T-helper 2 cell treated with Interferon-gamma antibody and Interleukin-4, amounts not matched to agents 100 ng/mL and 5 ng/mL, for 36 hours (primary cell): ENCODE results near the gene FOXN3. TPM values are rescaled to one million over a fixed set of nuclear protein-coding genes. Genes with fewer than 3 reads are reported as not detected.

Experiments used
- intact Hi-C: fragments of 100-400 bp; cut with micrococcal nuclease; formaldehyde crosslinking; loops from one replicate; pipeline ENCODE4 v1.15.1; 2023
- total RNA-seq: library from RNA; stranded (reverse); gene quantifications from 2 replicates; pipeline ENCODE4 v1.2.3, GENCODE V29; 2022

The FOXN3 gene
- total RNA-seq, 1 donor from 2014 or later, result 109 TPM

DNA sequence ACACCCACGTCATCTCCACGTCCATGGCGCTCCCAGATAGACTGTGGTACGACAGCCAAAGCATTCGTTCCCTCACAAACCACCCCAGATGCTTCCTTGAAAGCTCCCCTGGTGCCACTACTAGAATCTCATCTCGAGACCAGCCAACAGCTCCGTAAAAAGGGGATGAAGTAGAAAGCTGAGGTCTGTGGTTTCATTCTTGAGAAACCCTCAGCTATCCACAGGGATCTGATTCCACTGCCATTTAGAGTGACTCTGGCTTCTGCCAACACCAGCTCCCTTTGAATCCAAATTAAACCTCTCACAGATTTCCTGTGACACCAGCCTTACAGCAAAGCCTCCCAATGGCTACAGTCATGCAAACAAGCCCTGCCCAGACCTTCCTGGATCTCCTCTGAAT, 18.5 kb upstream of the FOXN3 start:
- intact Hi-C loops, result no loop called here

DNA sequence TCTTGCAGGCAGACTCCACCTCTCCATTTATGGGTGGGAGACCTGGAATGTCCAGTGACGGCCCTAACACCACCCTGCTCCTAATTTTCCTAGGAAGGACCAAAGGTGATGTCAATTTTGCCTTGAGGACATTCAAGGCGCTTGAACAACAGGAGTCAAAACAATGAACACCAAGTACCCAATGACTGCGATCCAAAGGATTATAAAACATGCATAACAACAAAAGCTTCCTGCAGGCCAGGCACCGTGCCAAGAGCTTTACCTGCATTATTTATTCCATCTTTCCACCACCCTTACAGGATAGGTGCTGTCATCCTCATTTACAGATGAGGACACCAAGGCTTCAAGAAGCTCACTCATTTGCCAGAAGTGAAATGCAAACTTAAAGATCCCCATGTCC, 15.2 kb upstream of the FOXN3 start:
- intact Hi-C loops, result loop anchor here (5.0 kb wide), 3 partner anchors 185 to 335 kb away; no protein-coding TSS in a partner anchor

DNA sequence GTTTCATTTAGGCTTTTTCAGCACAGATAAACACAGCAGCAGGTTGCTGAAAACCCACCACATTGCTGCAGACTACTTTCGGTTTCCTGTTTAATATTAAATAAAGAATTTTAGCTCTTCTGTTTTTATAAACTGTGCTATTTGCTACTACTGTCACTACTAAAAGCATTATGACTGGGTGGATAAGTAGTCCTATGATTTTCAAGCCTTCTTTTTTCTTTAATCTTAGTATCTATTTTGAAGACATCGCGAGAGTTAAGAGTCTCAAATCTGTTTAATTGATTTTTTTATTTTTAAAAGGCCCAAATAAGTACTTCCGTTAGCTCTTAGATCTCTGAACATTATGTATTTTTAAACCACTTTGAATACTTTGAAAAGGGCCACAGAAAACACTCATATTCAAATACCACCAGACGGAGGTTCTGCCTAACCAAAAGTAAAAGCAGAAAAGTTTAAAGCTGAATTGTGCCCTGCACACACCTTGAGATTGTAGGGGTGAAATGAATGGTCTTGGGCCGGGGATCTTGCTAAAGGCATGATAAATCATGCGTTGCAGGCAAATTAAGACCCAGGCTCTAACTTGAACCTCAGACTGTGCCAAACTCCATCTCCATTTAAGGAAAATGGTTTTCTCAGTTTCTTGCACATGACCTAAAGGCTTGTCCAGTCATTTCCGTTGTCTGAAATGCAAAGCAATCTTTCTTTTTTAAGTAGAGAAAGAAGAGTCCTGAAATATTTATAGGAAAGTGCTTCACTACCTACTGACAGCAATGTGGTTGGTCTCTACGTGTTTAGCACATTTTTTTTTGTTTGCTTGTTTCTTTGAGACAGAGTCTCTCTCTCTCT, 13.6 kb upstream of the FOXN3 start:
- intact Hi-C loops, result loop anchor here (1.0 to 5.0 kb wide), 5 partner anchors 12 to 337 kb away; no protein-coding TSS in a partner anchor

DNA sequence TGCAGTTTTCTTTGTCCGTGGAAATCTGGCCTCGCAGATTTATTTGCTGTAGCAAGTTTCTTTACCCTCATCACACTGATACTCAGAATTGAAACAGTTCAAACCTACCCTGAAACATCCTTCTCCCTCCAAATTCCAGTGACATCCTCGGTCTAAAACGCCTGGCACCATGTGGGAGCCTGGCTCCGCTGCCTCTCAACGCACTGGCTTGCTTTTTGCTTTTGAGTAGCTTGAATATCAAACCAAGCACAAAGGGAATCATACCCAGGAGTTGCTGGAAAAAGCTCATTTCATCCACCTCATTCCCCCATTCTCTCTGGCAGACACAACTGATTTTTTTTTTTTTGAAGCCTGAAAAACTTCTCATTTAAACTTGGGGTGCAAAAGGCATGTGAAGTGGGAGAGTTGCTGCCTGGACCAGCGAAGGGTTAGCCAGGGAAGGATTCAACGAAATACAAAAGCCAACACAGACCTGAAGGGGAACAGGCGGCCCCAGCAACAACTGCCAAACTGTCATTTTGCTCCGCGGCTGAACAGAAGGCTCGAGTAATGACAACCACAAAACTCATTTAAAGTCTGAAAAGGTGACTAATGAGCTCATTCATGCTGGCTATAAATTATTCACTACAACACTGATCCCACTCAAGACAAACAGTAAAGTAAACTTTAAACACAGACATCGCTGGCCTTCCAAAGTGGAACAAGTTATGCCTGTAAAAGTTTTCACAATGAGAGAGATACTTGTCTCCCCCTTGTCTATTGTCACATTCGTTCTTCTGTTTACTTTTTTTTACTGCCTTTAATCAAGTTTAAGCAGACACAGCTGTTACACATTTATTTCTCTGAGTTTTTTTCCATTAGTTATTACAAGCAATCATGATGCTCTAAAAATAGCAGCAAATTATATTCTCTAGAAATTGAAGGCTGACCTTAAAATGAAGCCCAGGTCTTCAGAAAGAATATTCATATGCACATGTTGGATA, 12.5 kb upstream of the FOXN3 start:
- intact Hi-C loops, result loop anchor here (1.0 to 5.0 kb wide), 5 partner anchors 11 to 338 kb away; no protein-coding TSS in a partner anchor

DNA sequence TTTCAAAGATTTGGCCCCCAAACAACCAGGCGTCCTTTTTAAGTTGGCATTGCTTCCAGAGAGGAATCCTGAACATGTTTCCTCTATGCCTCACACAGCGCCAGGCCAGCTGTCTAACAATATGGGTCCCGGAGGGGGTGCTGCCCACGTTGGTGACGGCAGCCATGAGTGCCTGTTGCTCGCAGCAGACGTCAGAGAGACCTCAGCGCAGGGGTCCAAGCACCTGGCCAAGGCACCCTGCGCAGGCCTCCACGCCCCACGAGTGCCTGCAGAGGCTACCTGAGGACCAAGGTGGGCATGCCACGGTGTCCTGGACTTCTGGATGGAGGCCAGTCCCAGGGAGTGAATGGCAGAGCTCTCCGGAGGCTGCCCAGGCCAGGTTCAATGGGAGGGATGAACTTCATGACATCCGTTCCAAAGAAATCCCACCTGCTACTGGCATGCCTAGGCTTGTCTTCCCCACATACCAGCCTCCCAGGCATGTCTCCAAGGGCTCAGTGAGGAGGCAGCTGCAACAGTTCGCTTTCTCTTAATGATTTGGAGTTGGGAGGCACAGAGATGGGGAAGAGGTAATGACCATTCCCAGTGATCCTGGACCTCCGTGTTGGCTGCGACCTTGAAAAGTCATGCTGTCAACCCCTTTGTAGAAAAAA, 11.6 kb upstream of the FOXN3 start:
- intact Hi-C loops, result no loop called here

DNA sequence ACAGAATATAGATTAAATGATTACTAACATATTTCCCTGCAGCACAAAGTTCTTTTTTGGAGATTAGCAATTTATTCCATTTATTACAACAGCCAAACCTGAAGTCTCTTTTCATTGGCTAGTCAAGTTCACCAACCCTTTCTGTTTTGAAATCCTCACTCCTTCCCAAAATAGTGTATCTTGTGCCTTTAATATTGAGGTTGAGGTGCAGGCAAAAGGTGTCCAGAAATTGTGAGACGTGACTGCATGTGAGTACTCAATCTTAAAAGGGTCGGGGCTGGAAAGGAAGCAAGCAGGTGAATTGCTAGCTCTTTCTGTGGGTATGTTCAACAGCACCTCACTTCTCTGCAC, 11.1 kb upstream of the FOXN3 start:
- intact Hi-C loops, result no loop called here

DNA sequence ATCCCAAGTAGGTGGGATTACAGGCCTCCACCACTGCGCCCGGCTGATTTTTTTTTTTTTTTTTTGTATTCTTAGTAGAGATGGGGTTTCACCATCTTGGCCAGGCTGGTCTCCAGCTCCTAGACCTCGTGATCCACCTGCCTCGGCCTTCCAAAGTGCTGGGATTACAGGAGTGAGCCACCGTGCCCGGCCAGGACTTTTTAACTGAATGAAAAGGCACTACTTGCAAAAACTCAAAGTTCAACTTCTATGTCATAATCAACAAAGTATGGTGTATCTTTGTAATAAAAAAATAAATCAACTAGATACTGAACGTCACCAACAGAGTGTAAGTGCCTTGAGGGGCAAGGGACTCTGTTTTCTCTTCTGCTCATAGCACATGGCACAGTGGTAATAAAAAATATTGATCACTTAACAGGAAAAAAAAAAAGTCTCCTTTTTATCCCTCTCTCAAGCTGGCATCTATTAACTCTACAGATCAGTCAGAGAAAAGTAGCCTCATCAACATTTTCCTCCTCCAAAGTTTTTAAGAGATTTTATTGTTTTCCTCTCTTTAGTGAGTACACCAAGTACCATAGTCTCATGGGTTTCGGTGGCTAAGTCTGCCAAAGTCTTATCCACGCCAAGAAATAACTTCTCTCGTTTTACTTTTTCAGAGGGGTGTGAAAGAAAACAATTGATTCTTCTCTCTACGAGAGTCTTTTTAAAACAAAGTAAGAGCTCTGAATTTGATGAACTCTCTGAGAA, 10.6 kb upstream of the FOXN3 start:
- intact Hi-C loops, result no loop called here

DNA sequence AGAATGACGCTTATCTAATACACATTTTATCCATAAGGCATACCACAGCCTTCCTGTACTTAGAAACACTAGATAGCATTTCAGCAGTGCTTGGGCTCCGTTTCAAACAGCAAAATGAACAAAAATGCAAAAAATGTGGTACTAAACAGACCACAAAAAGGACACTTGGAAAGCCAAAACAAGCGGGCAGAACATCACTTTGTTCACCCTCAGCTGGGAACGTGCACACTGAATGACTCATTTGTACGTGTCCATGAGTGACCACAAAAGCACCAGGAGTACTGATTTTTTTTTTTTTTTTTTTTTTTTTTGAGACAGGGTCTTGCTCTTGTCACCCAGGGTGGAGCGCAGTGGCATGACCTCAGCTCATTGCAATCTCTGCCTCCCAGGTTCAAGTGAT, 8.9 kb upstream of the FOXN3 start:
- intact Hi-C loops, result no loop called here

DNA sequence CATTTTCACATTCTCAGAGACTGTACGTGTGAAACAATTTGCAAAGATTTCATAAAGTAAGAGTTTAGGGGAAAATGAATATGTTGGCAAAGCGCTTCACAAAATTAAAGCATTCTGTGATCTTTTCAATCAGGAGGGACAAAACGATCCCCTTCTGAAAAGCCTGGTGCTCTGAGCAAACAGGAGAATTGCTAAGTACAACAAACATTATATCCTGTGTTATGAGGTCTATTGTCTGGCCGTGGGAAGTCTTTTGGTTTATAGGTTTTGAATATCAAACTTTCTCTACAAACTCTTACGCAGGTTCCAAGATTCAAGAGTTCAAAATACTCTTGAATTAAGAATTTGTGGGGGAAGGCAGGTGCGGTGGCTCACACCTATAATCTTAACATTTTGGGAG, 7.2 kb upstream of the FOXN3 start:
- intact Hi-C loops, result no loop called here

DNA sequence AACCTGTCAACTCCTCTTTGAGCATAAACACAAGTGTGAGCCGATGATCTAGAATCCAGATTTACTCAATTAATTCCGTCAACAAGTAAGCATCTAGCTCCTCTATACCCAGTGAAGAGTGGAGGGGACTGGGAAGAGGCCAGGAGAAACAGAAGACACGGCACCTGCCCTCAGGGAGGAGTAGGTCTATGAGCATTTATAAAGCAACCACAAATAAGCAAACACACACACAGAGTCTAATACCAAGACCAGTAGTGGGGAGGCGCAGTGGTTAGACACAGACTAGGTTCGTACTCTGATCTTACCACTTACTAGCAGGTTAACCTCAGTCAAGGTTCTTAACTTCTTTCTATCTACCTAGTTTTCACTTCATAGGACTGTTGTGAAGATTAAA, 5.9 kb upstream of the FOXN3 start:
- intact Hi-C loops, result no loop called here

DNA sequence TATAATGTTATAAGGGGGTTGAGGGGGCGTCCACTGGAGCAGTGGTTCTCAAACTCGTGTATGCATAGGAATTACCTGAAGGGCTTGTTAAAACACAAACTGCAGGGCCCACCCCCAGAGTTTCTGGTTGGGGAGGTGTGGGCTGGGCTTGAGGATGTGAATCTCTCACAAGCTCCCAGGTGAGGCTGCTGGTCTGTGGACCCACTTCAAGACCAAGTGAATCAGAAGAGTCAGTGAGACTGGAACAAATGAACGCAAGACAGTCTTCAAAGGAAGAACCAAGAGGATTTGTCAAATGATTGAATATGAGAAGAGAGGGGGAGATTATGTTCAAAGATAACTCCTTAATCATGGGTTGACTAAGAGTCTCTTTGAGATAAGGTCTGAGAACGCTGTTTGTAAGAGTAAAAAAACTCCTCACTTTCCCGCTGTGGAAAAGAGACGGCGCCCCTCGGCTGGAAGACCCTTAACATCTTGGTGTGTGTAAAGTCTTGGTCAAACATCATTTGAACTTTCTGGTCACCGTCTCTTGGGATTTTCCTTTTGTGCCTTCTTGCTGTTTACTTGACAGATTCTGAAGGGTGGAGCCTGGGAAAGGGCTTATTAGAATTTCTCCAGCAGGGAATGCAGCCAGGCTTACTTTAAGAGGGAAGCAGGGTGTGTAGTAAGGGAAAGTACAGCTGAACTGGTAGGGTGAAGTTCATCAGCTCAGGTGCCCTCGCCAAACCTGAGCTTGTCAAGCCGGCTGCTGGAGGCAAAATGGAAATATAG, 5.3 kb upstream of the FOXN3 start:
- intact Hi-C loops, result no loop called here

DNA sequence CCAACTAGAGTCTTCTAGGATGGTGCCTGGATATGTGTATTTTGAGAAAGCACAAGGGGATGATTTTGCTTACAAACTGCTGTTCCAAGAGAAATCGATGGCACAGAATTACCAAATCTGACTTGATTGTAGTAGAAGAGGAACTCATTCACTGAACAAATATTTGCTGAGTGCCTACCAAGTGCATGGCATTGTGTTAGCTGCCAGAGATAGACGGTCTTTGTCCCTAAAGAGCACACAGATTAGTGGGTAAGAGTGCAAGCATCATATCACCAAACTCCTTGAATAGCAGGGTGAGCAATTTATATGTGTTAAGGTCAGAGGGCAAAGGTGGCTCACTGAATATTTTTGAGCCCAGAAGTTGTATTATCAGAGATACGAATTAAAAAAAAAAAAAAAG, 3.5 kb upstream of the FOXN3 start:
- intact Hi-C loops, result no loop called here

DNA sequence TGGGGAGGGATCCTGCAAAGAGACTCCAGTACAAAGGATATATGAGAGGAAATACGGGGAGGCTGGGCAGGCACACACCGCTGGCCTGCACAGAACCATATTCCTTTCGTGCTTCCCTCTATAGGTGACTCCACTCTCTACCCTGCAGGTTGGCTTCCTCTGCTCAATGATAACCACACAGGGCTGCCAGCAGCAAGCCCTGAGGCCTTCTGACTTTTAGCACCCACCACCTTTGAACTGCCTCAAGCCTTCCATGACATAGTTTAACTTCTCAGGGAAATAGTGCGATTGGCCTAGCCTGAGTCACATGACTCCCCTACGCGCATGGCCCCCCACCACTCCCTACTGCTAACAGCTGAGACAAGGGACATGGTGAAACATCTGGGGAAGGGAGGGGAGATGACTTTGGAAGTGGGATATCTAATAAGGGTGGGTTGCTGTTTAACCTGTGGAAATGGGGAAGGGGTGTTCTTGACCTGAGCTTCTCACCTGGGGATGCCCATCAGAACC, 3.0 kb upstream of the FOXN3 start:
- intact Hi-C loops, result loop anchor here (2.0 to 5.0 kb wide), 4 partner anchors 138 to 497 kb away; no protein-coding TSS in a partner anchor

DNA sequence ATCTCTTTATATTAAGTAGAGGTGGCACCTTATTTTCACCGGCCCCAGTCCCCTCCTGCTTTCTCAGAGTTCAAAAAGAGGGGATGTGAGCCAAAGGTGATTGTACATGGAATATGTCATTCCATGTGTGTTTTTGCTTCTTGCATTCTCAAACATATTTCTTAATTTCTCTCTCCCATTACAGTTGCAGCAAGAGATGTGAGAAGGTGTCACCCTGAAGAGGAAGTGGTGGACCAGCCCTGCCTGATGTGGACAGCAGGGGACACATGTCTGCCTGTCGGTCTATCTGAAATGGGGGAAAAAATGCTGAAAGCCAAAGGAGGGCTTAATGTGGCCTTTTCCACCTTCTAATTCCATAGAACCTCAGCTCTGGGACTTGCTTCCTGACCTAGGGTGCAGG, 1.9 kb upstream of the FOXN3 start:
- intact Hi-C loops, result loop anchor here (1.0 to 5.0 kb wide), 6 partner anchors 11 to 498 kb away; no protein-coding TSS in a partner anchor

DNA sequence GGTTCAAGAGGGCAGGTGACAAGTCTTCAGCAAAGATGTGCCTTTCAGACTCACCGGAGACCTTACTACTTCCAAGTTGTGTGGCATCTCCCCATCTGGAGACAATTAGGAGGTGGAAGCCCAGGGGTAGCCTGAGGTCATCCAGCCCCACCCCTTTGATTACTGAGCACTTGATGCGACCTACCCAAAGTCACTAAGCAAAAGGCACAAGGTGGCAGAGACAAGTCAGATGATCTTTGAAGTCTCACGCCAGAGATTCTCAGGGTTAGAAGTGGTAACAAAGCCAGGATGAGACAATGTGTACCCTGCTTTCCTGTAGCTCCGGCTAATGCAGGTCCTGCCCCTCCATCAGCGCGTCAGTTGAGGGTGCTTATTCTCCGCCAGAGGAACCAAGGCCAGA, 1.4 kb upstream of the FOXN3 start:
- intact Hi-C loops, result loop anchor here (1.0 to 5.0 kb wide), 6 partner anchors 12 to 499 kb away; no protein-coding TSS in a partner anchor

DNA sequence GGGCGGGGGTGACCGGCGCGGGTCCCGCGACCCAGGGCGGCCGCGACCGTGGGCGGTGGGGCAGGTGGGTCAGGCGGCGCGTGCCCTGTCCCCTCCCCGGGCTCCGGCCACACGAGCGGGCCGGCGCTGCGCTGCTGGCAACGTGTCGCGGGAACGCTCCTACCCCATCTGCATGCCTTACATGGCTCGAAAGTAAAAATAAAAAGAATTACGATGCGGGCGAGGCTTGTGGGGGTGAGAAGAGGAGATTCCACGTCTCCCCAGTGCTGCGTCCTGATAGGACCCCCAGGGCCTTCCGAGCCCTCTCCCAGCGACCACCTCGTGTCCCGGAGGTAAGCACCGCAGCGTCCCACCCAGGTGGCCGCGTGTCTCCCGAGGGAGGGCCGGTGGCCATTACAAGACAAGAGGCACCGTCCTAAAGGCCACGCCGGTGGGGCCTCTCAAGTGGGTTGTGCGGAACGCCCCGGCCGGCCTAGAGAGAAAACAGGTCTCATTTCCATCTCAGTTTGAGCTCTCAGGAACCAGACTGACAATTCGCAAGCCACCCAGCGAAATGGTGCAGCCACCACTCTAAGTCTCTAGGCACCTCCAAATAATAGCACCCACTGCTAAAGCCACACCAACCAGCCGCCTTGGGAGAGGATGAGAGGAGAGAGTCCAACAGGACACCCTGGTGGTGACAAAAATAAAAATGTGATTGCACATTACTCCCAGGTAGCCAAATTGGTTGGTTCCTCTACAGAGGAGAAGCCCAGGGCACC, 612 bp upstream of the FOXN3 start:
- intact Hi-C loops, result loop anchor here (1.0 to 5.0 kb wide), 11 partner anchors 13 to 538 kb away; partner anchors contain the start of gene TDP1

DNA sequence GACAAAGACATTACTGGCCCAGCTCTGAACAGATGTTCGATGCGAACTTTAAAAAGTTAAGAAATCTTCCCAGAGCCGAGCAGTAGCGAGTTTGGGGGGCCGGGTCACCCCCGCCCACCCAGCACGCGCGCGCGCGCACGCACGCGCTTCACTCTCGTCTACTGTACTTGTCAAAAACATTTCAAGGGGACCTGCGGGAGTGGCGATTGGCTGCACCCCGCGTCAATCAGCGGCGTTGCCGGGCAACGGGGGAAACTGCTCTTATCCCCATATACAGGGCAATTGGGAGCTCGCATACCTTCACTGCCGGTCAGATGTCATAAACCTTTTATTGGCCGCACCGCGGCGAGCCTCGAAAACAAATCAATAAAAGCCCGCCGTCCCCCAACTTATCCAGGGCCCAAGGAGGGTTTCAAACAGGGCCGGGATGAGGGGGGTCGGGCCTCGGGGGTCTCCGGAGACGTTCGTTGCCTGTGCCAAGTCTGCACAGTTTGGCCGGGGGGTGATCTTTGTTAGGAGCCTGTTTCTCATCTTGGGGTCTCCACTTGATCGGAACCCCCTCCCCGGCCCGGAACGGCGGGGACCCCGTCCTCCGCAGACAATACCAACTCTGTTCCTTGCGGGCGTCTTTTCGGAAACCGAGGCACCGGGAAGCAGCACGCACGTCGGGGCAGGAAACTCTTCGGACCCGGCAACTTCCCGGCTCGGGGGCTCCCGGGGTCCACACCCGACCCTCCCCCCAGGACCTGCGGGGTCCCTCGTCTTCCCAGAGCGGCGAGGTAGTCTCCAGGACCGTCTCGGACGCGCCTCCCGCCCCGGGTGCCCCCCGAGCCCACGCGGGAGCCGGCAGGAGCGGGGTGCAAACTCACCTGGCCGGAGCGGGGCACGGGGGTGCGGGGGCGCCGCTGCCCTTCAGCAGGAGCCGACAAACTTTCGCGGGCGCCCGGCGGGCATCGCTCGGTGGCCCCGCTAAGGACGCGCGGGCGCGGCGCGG, 734 bp downstream of the FOXN3 start:
- intact Hi-C loops, result loop anchor here (1.0 to 5.0 kb wide), 6 partner anchors 51 to 501 kb away; no protein-coding TSS in a partner anchor
